PC-3 (cell line): ENCODE measurements around the gene COL21A1.

Experiments
- EZH2 ChIP-seq: fragments of 300-600 bp; sonication (generic); IDR thresholded peaks from one replicate; pipeline ENCODE4 v1.6.1; 2017; ENCODE audit warnings: antibody characterized with exemption, mild to moderate bottlenecking, low read length; ENCODE audit not compliant: unreplicated experiment
- EZH2phosphoT487 ChIP-seq: fragments of 300-600 bp; sonication (generic); IDR thresholded peaks from 2 replicates; pipeline ENCODE4 v1.6.1; 2018; ENCODE audit warnings: mild to moderate bottlenecking, antibody characterized with exemption, low read length, borderline replicate concordance
- TF ChIP-seq, protein P1 (sequence below): fragments of 300-600 bp; sonication (generic); conservative IDR thresholded peaks from 2 replicates; pipeline ENCODE4 v1.5.1; 2017; ENCODE audit warnings: antibody characterized with exemption, low read depth, mild to moderate bottlenecking, low read length

DNA sequence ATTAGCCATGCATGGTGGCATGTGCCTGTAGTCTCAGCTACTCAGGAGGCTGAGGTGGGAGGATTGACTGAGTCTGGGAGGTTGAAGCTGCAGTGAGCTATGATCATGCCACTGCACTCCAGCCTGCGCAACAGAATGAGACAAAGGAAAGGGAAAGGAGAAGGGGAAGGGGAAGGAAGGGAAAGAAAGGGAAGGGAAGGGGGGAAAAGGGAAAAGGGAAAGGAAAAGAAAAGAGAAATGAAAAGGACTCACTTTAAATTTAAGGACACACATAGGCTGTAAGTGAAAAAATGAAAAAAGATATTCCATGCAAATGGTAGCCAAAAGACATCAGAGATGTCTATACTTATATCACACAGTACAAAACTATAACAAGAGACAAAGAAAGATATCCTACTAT lies 74.2 kb downstream of the COL21A1 start:
- TF ChIP-seq, protein P1, sequence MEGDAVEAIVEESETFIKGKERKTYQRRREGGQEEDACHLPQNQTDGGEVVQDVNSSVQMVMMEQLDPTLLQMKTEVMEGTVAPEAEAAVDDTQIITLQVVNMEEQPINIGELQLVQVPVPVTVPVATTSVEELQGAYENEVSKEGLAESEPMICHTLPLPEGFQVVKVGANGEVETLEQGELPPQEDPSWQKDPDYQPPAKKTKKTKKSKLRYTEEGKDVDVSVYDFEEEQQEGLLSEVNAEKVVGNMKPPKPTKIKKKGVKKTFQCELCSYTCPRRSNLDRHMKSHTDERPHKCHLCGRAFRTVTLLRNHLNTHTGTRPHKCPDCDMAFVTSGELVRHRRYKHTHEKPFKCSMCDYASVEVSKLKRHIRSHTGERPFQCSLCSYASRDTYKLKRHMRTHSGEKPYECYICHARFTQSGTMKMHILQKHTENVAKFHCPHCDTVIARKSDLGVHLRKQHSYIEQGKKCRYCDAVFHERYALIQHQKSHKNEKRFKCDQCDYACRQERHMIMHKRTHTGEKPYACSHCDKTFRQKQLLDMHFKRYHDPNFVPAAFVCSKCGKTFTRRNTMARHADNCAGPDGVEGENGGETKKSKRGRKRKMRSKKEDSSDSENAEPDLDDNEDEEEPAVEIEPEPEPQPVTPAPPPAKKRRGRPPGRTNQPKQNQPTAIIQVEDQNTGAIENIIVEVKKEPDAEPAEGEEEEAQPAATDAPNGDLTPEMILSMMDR = no peak
- no peak for TF ChIP-seq EZH2
- no peak for TF ChIP-seq EZH2phosphoT487
